ENCODE data around the gene UBXN2A.

The UBXN2A gene

GRCh38 chr2:24024996-24025663 is 84.9 kb downstream of the UBXN2A start:
- TF ChIP-seq GABPA (IDR thresholded peaks at IDR 0.05; ENCODE audit: low read depth) (no peak), REST (IDR thresholded peaks at IDR 0.05; ENCODE audit: insufficient replicate concordance, low read depth) (no peak), CTCF (IDR thresholded peaks at IDR 0.05; ENCODE audit: insufficient read depth, low read length) (no peak), SPI1 (IDR thresholded peaks at IDR 0.05; ENCODE audit: borderline replicate concordance, low read depth) (no peak), POLR2AphosphoS5 (IDR thresholded peaks at IDR 0.05; ENCODE audit: low read depth) (no peak)
- Histone ChIP-seq H3K27me3 (ENCODE audit: insufficient read depth, poor library complexity, severe bottlenecking) (no peaks in the 10 kb centered on the region), H3K4me3 (replicated peaks; ENCODE audit: insufficient read depth, low read length) (no peak overlapping the region), H3K27ac (replicated peaks) (no peak overlapping the region)
- no peak for DNase-seq (ENCODE audit: low read depth in 1 of 2, low spot score in 1 of 2)

GRCh38 chr2:24026233-24026632 is 86.0 kb downstream of the UBXN2A start:
- DNase-seq (ENCODE audit: low read depth in 1 of 2, low spot score in 1 of 2), result no peak
- TF ChIP-seq GABPA (IDR thresholded peaks at IDR 0.05; ENCODE audit: low read depth) (no peak), SPI1 (IDR thresholded peaks at IDR 0.05; ENCODE audit: borderline replicate concordance, low read depth) (no peak), CTCF (IDR thresholded peaks at IDR 0.05; ENCODE audit: insufficient read depth, low read length) (no peak), REST (IDR thresholded peaks at IDR 0.05; ENCODE audit: insufficient replicate concordance, low read depth) (no peak)
- Histone ChIP-seq H3K27ac (replicated peaks) (no peak overlapping the region), H3K4me3 (replicated peaks; ENCODE audit: insufficient read depth, low read length) (no peak overlapping the region), H3K27me3 (ENCODE audit: insufficient read depth, poor library complexity, severe bottlenecking) (no peaks in the 10 kb centered on the region)

GRCh38 chr2:24038786-24039499 is 98.7 kb downstream of the UBXN2A start:
- TF ChIP-seq SPI1 (IDR thresholded peaks at IDR 0.05; ENCODE audit: borderline replicate concordance, low read depth), result no peak
- TF ChIP-seq REST (IDR thresholded peaks at IDR 0.05; ENCODE audit: insufficient replicate concordance, low read depth), result no peak
- no peak for TF ChIP-seq POLR2AphosphoS5 (IDR thresholded peaks at IDR 0.05; ENCODE audit: low read depth)
- TF ChIP-seq CTCF (IDR thresholded peaks at IDR 0.05; ENCODE audit: insufficient read depth, low read length), result no peak
- no peak for TF ChIP-seq GABPA (IDR thresholded peaks at IDR 0.05; ENCODE audit: low read depth)
- no peak overlapping the region for H3K4me3 ChIP-seq (replicated peaks; ENCODE audit: insufficient read depth, low read length)
- no peak for DNase-seq (ENCODE audit: low read depth in 1 of 2, low spot score in 1 of 2)
- no peaks in the 10 kb centered on the region for H3K27me3 ChIP-seq (ENCODE audit: insufficient read depth, poor library complexity, severe bottlenecking)
- no peak overlapping the region for H3K27ac ChIP-seq (replicated peaks)
